Measurements from ENCODE around the gene SCUBE3.
A peak's percentile ranks its signal among the peaks of the same experiment; 100 is the strongest.

Gene SCUBE3

DNA sequence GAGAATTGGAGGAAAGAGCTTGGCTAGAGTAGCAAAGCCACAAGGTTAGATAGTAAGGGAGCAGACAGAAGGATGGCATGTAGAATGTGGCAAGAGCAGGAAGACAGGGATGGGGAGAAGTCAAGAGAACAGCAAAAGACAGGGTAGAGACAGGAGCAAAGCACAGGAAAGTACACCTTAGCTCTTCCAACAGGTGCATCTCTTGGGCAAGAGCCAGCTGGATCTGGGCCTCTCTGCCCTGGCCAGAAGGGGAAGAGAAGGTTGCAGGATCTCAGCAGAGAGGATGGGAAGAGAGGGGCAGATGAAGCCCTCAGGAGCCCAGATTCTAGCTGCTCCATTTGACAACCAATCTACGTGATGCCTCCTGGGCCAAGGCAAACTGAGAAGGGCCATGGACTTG lies 16.7 kb downstream of the SCUBE3 start:
- DNase-seq: no peak
- intact Hi-C loops (cut with DNase I): no loop called here

DNA sequence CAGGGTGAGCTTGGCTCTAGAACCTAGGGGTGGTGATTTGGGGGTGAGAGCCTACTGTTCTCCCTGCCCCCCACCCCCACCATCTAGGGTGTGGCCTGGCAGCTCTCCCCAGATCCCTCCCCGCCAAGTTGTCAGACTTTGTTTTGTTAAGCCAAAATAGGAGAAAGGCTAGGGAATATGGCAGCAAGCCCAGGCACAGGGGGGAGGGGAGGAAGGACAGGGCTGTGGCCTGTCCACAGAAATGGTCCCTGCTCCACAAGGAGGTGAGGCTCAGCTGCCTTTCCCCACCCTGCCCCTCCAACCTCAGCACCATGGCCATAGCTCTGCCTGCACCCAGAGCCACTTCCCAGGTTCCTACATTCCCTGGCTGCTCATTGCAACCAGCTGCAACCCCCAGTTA lies 17.2 kb downstream of the SCUBE3 start:
- intact Hi-C loops (cut with DNase I): no loop called here
- peak in 39 of 42 donors; percentile 8 to 67 (median 41) for DNase-seq

DNA sequence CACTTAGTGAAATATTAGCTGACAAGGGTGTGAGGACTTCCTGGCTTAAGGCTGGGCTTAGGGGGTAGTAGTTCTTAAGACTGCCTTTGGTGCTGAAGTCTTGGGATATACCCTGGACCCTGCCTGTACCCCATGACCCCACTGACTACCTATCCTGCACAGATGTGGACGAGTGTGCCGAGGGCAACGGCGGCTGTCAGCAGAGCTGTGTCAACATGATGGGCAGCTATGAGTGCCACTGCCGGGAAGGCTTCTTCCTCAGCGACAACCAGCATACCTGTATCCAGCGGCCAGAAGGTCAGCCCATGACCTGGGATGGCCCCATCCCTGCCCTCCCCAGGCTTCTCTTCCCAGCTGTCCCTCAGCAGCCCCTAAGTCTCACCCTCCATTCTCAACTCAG lies 17.8 kb downstream of the SCUBE3 start:
- intact Hi-C loops (cut with DNase I): no loop called here
- no peak for DNase-seq

DNA sequence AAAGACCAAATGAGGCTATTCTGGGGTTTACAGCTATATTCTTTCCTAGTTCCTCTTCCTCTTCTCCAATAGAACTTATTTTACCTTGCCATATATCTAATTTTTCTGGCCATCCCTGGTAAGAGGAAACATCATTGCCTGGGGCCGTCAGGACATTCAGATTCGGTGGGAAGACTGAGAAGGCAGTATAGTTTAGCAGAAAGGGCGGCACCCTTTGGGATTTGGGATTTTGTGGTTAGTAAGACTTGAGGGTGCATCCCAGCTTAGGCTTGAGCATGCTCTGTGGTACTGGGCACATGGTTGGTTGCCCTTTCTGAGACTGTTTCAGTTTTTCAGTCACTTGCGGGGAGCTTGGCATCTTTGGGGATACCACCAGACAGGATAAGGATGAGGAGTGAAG lies 21.1 kb downstream of the SCUBE3 start:
- intact Hi-C loops (cut with DNase I): no loop called here
- no peak for DNase-seq

DNA sequence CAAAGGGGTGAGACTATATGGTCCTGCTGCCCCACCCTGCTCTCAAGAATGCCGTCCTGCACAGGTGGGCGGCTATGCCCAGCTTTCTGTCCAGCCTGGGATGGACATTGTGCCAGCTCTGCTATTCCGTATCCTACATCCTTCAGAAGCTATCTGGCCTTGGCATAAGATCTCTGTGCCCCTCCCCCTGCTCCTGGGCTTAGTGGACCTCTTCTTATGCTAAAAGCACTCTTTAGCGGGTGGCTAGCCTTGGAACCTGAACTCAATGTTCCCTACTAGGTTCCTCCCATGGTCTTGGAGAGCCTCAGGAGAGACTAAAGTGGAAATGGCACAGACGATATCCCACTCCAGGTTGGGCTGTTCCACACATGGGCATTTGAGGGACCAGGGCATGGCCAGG lies 22.5 kb downstream of the SCUBE3 start:
- no peak for DNase-seq
- intact Hi-C loops (cut with DNase I): no loop called here

DNA sequence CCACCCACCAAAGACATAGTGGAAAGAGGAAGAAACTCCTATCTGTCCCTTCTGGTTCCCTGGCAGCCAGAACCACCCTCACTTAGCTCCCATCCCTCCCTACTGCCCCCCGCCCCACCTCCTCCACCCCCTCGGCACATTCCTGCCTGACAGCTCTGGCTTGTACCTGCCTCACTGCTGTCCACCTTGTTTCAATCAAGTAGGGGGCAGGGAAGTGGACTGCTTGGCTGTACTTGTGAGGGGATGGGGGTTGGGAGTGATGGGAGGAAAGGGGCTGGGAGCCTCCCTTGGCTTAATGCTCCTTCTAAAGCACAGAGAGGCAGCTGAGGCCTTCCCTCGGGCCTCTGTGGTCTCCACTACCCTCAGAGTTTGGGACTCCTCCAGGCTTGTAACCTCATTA lies 23.7 kb downstream of the SCUBE3 start:
- DNase-seq: no peak
- intact Hi-C loops (cut with DNase I): no loop called here

DNA sequence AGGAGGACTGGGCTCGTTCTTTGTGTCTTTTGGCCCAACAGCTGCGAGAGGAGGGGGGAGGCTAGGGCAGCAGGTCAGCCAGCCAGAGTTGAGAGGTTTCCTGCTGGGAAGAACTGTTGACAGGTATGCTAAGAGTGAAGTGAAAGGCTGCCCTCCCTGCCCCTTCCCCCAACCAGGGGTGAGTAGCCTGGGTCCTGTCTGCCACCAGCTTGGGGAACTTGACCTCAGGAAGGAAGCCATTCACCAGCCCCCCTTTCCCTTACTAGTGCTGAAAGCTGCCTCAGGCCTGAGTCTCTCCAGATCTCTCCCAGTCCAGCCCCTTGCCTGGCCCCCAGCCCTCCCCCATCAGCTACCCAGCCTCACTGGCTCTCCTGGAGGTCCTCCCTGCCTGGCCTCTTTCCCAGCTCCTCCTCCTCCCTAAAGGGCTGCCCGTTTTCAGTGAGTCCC lies 25.1 kb downstream of the SCUBE3 start:
- intact Hi-C loops (cut with DNase I): no loop called here
- DNase-seq: no peak

DNA sequence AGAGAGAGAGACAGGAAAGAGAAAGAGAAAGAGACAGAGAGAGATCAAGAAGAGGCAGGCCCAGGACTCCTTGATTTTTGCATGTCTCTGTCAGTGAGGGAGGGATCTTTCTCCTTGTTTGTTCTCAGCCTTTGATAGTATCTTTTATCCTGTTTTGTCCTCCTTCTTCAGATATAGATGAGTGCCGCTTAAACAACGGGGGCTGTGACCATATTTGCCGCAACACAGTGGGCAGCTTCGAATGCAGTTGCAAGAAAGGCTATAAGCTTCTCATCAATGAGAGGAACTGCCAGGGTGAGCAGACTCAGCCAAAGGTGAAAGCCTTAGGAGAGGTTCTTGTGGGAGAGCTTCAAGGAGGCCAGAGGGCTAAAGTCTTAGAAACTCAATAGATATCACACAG lies 25.8 kb downstream of the SCUBE3 start:
- intact Hi-C loops (cut with DNase I): no loop called here
- DNase-seq: no peak

DNA sequence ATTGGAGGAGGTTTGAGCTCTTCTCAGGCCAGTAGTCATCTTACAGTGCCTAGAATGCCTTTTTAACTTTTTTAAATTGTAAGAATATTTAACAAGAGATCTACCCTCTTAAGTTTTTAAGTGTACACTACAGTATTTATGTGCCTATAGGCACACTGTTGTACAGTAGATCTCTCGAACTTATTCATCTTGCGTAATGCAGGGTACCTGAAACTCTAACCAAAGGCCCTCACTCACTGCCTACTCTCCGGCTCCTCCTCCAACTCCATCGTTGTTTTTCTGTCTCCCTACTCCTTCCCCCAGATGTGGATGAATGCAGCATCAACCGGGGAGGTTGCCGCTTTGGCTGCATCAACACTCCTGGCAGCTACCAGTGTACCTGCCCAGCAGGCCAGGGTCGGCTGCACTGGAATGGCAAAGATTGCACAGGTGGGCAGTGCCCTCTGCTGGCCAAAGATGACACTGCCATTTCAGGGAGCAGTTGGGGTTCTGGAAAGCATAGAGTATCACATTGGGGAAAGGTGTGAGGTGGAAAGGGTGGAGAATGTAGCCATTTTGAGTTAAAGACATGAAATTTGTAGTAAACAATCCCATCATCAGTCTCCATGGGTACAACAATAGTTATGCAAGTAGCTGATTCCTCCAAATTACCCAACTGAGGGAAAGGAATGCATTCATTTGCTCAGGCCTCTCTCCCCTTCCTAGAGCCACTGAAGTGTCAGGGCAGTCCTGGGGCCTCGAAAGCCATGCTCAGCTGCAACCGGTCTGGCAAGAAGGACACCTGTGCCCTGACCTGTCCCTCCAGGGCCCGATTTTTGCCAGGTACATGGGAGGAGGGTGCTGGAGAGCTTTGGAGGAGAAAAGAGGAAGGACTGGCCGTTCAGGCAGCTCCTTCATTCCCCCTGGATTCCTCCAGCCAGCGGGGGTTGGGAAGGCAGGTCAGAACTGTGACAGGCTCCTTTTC lies 27.4 kb downstream of the SCUBE3 start:
- peak; percentile 38 to 93 (median 83) for DNase-seq
- intact Hi-C loops (cut with DNase I): loop anchor here (5.0 to 10.0 kb wide), 2 partner anchors 94 to 256 kb away; no protein-coding TSS in a partner anchor

DNA sequence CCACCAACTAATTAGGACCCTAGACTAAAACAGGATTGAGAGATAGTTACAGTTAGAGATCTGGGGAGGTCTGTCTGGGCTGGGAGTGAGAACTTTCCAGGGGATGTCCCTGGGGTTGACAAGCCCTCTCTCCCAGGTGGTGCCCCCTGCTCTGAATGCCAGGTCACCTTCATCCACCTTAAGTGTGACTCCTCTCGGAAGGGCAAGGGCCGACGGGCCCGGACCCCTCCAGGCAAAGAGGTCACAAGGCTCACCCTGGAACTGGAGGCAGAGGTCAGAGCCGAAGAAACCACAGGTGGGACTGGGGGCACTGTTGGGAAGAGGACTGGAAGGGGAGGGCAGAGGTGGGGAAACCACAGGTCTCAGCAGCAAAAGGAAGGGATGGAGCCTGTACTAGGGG lies 28.7 kb downstream of the SCUBE3 start:
- intact Hi-C loops (cut with DNase I): loop anchor here (5.0 to 10.0 kb wide), 2 partner anchors 95 to 258 kb away; no protein-coding TSS in a partner anchor
- no peak for DNase-seq

DNA sequence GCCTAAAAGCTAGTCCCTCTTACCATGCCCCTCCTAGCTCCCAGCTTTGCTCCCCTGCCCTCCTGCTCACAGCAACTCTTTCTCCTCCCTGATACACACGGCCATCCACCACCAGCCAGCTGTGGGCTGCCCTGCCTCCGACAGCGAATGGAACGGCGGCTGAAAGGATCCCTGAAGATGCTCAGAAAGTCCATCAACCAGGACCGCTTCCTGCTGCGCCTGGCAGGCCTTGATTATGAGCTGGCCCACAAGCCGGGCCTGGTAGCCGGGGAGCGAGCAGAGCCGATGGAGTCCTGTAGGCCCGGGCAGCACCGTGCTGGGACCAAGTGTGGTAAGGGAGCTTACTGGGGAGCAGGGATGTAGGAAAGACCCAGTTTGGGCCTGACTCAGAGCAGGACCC lies 29.1 kb downstream of the SCUBE3 start:
- intact Hi-C loops (cut with DNase I): loop anchor here (5.0 to 10.0 kb wide), 2 partner anchors 96 to 258 kb away; no protein-coding TSS in a partner anchor

DNA sequence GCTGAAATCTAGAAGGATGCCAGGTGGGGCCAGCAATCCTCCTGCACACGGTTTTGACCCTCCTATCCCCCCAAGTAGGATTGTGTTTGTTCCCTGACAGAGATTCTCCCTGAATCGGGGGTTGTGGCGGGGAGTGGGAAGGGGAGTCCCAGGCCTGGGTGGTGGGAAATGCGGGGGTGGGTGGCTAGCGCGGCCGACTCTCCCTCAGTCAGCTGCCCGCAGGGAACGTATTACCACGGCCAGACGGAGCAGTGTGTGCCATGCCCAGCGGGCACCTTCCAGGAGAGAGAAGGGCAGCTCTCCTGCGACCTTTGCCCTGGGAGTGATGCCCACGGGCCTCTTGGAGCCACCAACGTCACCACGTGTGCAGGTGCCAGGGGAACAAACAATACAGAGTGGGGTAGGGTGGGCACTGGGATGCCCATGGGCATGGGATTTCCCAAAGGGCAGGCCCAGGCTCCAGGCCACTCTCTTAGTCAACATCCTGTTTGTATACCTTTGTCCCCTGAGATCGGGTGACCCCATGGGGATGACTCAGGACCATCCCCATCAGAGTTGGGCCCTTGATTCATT lies 29.7 kb downstream of the SCUBE3 start:
- DNase-seq: no peak
- intact Hi-C loops (cut with DNase I): loop anchor here (5.0 to 10.0 kb wide), 2 partner anchors 96 to 259 kb away; no protein-coding TSS in a partner anchor

More for the DNA sequence above, 29.1 kb downstream of the SCUBE3 start:
- DNase-seq: no peak

DNA sequence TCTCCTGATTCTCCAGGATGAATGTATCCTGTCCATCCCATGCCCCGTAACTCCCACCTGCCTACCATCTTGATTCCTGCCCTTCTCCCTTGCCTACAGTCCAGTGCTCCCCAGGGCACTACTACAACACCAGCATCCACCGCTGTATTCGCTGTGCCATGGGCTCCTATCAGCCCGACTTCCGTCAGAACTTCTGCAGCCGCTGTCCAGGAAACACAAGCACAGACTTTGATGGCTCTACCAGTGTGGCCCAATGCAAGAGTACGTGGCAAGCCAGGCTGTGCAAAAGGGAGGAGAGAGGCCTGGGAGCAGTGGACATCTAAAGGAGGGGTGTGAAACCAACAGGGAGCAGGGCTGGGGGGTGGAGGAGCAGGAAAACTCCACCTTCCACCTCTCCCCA lies 30.8 kb downstream of the SCUBE3 start:
- DNase-seq: no peak
- intact Hi-C loops (cut with DNase I): loop anchor here (5.0 to 10.0 kb wide), 2 partner anchors 97 to 260 kb away; no protein-coding TSS in a partner anchor

DNA sequence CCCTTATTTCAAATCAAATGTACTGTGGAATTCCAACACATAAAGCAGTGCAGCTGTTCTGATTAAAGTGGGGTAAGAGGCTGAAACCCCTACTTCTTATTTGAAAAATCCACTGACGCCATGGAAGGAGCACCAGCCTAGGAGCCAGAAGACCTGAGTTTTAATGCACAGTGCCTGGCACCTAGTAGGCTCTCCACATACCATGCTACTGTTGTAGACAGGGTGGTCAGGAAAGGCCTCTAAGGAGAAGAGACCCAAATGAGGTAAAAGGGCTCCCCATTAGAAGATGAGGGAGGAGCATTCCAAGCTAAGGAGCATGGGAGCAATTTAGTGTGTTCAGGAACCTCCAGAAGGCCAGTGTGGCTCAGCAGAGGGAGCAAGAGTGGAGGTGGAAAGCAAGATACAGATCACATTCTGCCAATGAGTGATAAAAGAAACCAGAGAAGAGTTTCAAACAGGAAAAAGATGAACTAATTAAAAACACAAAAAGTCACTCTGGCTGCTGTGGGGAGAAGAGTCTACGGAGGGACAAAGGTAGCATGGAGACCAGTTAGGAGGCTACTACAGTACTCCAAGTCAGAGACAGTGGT lies 34.0 kb downstream of the SCUBE3 start:
- intact Hi-C loops (cut with DNase I): loop anchor here (10.0 kb wide), 1 partner anchor 263 kb away; no protein-coding TSS in a partner anchor
- DNase-seq: no peak

DNA sequence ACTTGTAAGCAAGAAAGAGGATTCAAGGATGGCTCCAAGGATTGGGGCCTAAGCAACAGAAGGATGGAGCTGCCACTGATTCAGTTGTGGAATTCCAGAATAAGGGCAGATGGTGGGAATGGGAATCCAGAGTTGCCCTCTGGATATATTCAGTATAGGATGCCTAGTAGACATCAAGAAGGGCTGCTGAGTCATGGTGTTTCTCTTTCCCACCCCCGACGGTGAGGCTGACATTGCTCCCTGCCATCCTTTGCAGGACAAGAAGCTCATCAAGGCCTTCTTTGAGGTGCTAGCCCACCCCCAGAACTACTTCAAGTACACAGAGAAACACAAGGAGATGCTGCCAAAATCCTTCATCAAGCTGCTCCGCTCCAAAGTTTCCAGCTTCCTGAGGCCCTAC lies 34.5 kb downstream of the SCUBE3 start:
- intact Hi-C loops (cut with DNase I): loop anchor here (10.0 kb wide), 1 partner anchor 263 kb away; no protein-coding TSS in a partner anchor

DNA sequence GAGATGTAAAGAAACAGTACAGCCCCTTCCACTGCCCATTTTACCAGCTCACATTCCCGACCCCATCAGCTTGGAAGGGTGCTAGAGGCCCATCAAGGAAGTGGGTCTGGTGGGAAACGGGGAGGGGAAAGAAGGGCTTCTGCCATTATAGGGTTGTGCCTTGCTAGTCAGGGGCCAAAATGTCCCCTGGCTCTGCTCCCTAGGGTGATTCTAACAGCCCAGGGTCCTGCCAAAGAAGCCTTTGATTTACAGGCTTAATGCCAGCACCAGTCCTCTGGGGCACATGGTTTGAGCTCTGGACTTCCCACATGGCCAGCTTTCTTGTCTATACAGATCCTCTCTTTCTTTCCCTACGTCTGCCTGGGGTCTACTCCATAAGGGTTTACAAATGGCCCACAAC lies 35.2 kb downstream of the SCUBE3 start:
- intact Hi-C loops (cut with DNase I): loop anchor here (10.0 kb wide), 1 partner anchor 264 kb away; no protein-coding TSS in a partner anchor
- peak in 4 of 42 donors; percentile 5 to 51 (median 24) for DNase-seq

More for the DNA sequence above, 34.5 kb downstream of the SCUBE3 start:
- DNase-seq: no peak

DNA sequence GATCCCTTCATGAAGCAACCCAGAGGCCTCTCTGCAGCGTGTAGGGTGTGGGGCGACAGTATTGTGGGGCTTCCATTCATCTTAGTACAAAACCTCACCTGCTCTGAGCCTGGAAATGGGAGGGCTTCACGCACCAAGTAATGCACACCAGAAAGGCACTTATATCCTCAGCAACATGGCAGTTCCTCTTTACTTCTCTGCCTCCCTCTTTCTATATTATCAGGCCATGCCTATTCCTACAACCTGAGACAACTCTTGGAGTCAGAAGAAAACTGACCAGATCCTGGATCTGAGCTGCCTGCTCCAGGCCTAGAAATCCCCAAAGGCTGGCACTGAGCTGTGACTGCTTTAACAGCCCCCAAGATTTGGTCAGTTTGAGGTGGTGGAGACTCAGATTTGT lies 38.2 kb downstream of the SCUBE3 start:
- DNase-seq: no peak
- intact Hi-C loops (cut with DNase I): no loop called here

DNA sequence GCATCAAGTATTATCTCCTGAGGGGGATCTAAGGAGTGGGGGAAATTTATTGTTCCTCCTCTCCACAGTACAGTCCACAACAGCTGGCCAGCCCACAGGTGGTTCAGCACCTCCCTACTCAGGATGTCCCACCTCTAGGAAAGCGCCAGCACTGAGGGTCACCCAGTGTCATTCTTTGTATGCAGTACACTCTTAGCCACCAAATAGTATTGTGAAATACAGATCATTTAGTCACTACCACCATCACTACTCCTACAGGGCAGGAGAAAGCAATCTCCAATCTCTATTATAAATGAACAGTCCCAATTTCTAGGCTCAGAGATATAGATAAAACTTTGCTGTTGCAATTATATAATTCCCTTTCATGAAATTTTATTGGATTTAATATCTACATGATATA lies 39.5 kb downstream of the SCUBE3 start:
- intact Hi-C loops (cut with DNase I): no loop called here
- DNase-seq: no peak

DNA sequence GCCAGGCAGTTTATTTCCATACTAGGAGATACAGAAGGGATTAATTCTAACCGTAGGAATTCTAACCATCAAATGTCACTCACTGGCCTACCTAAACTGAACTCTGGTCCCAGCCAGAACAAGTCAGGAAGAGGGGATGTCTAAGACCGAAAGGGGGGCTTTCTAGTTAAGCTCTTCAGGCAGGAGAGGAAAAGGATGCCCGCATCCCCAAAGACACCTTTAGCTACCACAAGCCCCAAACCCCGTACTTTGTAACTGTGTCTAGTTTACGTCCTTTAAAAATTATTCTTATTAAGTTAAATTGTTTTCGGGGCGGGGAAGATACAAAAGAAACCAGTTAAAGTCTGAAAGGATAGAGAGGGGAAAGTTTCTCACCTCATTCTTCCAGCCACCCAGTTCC lies 44.6 kb downstream of the SCUBE3 start:
- intact Hi-C loops (cut with DNase I): no loop called here
- no peak for DNase-seq

DNA sequence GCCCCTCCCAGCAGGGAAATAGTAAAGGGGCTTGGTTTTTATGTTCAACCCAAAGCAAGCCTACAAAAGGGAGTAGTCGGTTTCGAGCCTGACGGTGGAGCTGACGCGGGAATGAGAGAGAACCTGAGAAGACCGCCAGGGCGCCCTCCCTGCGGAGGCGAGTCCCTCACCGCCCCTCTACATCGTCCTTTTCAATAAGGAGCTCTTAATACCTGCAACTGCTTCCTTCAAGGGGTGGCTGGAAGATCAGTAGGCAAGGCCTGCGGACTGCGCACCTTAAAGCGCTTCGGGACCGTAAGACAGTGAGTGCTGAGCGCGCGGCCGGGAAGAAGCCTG lies 45.1 kb downstream of the SCUBE3 start:
- DNase-seq: peak in 28 of 42 donors; percentile 11 to 71 (median 48)
- intact Hi-C loops (cut with DNase I): no loop called here
